IMR-90 (cell line): ENCODE results near the gene MCF2L2.

Experiments
- CEBPB ChIP-seq: IDR thresholded peaks from 2 replicates; pipeline ENCODE4 v1.6.1; 2012; ENCODE audit warnings: low read depth, low read length, improper control_type of control experiment
- CTCF ChIP-seq: conservative IDR thresholded peaks from 2 replicates; pipeline ENCODE4 v1.5.1; 2012; ENCODE audit warnings: mild to moderate bottlenecking, low read depth, low read length, improper control_type of control experiment
- RFX5 ChIP-seq: IDR thresholded peaks from 2 replicates; pipeline ENCODE4 v1.8.0; 2012; ENCODE audit warnings: low read depth, mild to moderate bottlenecking, low read length, moderate library complexity
- USF2 ChIP-seq: fragments of 150-350 bp; IDR thresholded peaks from 2 replicates; pipeline ENCODE4 v1.6.1; 2017; ENCODE audit warnings: mild to moderate bottlenecking, antibody characterized with exemption, low read length, low read depth

- no peak for TF ChIP-seq CTCF
- no peak for TF ChIP-seq RFX5
- TF ChIP-seq USF2, result no peak
- no peak for TF ChIP-seq CEBPB
These were observed 155.6 kb downstream of the MCF2L2 start for GRCh38 chr3:183272791-183273190.
